Stimulated activated naive CD8-positive, alpha-beta T cell treated with anti-CD3 and anti-CD28 coated beads, Interleukin-15, Interleukin-2, amounts not matched to agents 100 U/mL and 50 U/mL, for 24 hours (primary cell): ENCODE data around the gene MISP.

Experiments used
- ATAC-seq: fragments of 150-1000 bp; cut with Tn5 transposase; one replicate; pipeline ENCODE4 v1.10.0; 2021
- DNase-seq: peaks from one replicate; pipeline ENCODE4 v3.0.0; 2021

The MISP gene

DNA sequence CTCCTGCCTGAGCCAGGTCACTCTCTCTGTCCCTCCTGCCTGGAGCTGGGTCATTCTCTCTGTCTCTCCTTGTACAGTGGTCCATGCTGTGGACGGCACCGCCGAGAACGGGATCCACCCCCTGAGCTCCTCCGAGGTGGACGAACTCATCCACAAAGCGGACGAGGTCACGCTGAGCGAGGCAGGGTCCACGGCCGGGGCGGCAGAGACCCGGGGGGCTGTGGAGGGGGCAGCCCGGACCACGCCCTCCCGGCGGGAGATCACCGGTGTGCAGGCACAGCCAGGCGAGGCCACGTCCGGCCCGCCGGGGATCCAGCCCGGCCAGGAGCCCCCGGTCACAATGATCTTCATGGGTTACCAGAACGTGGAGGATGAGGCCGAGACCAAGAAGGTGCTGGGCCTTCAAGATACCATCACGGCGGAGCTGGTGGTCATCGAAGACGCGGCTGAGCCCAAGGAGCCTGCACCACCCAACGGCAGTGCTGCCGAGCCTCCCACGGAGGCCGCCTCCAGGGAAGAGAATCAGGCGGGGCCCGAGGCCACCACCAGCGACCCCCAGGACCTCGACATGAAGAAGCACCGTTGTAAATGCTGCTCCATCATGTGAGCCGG, 4.6 kb upstream of the MISP start:
- DNase-seq = no peak
- ATAC-seq = no peak

DNA sequence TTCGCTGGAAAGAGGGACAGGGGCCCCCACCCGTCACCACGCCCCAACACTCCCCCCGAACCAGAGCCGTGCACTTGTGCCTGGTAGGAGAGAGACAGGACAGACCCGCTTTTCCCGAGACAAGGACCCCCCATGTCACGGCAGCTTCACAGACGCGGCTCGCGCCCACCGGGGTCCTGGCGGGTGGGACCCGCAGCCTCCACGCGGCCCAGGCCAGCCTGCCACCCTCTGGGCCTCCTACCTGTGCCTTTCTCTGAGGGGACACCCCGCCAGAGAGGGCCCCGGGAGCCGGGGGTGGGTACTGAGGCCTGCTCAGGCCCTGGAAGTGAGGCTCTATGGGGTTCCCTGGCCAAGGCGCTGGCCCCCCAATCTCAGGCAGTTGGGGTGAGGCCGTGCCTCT, 4.0 kb upstream of the MISP start:
- no peak for ATAC-seq
- DNase-seq = no peak

DNA sequence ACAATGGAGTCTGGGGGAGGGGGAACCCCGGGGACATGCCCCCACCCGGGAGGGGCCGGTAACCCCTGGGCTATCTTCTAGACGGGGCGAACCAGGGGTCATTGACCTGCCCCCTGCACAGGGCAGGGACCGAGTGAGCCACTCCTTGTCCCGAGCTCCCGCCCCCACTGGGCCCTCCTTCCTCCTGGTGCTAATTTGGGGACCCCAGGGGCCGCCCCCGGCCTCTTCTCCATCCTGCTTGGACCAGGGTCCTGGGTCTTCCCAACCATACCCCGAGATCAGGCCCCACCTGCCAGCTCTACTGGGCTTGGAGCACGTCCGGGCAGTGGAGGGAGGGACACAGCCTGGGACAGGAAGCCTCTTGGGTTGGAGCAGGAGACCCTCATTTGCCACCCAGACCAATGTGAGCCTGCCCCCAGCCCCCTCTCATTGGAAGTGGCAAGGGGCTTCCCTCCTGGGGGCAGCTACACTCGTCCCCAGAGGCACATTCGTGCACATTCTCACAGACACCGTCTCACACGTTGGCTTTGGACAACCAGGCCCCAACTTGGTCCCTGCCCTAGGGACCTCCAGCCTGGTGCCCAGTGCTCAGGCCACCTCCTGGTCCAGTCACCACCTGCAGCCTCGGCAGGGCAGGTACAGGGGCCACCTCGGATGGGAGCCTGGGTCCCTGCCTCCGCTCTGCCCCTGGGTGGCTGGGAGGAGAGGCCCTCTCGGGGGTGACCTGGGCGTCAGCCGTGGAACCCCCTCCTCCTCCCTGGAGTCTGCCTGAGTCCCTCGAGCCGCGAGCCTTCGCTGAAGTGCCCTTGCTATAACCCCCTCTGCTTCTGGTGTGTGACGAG, 3.3 kb upstream of the MISP start:
- ATAC-seq (no peak), DNase-seq (no peak)

GRCh38 chr19:748274-748598, 2.7 kb upstream of the MISP start:
- no peak for DNase-seq
- ATAC-seq = no peak

DNA sequence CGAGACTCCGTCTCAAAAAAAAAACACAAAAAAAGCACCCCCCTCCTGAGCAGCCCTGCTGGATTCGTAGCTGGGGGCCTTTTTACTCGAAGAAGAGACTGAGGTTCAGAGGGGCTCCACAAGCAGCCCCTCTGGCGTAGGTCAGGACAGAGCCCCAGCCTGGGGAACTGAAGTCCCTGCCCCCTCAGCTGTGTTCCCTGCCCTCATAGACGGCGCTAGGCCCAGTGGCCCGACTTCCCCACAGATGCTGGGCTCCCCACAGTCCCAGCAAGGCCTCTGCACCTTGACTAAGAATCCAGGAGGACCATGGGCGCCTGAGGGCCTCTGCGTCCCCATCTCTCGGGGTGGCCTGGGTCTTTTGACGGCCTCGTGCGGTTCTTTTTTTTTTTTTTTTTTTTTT, 1.1 kb upstream of the MISP start:
- ATAC-seq = no peak
- DNase-seq = no peak

DNA sequence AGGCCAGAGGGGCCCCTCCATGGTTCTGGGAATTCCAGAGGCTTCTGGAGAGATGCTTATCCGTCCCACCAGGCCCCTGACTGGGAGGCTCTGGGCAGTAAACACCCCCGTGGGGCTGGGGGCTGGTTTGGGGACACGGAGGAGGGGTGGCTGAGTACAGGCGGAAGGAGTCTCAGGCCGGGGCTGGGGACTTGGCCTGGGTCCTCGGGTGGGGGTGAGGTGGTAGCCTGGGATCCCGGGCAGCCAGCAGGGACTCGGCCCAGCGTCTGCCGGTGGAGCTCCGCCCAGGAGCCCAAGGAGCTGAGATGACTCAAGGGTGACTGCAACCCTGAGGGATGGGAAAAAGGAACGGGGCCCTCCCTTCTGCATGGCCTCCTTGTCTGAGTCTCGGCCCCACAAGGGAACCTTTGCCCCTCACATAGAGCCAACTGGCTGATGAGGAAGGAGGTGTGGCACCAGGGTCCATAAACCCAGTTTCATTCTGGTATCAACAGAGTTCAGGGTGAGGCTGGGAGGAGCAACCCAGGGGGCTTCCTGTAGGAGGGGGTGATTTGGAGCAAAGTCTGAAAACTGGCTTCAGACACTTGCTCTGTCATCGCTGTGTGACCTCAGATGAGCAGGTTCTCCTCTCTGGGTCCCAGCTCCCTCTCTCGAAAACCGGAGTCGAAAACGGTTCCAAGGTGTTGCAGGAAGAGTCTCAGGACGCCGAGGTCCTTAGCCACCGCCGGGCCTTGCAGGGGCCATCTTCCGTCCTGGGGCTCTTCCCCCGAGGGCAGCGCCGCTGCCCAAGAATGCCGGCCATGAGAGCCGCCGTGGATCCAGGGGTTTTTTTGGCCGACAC, 809 bp downstream of the MISP start:
- ATAC-seq (no peak), DNase-seq (no peak)

DNA sequence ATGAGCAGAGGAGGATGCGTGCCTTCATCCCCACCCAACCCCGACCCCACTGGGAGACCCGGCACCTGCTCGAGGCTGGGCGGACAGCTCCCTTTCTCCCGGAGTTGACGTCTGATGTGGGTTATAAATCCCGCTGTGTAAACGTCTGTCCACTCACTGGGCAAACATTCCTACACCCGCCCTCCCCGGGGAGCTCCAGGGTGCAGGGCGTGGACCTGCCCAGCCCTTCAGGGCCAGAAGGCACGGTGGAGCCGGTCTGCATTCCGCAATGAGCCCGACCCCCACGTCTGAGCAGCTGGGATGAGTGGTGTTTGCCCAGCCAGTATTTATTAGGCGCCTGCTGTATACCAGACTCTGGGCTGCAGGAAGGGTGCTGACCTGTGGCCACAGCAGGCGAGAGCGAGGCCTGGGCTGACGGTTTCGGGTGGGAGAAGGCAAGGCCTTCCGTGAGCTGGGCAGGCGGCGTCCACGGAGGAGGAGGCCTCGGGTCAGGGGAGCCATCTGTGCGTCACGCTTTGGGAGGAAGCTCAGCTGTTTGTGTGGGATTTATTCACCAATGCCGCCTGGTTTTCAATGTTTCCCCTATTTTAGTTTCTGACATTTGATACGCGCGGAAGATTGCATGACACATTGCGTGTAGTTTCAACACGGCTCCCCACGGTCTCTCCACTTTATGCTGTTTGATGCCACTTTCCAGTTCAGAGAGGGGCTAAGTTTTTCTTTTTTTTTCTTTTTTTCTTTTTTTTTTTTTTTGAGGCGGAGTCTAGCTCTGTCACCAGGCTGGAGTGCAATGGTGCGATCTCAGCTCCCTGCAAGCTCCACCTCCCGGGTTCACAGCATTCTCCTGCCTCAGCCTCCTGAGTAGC, 2.0 kb downstream of the MISP start:
- ATAC-seq = no peak
- DNase-seq = no peak

DNA sequence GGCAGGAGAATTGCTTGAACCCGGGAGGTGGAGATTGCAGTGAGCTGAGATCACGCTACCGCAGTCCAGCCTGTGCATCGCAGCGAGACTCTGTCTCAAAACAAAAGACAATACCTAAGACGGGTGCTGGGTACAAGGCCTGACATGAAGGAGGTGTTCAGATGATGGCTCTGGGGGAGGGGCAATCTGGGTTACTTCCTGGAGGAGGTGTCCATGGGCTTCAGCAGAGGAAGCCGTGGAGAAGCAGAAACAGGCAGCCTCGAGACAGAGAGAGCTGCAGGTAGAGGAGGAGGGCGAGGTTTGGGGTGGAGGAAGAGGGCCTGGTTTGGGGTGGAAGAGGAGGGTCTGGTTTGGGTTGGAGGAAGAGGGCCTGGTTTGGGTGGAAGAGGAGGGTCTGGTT, 3.6 kb downstream of the MISP start:
- no peak for DNase-seq
- no peak for ATAC-seq

DNA sequence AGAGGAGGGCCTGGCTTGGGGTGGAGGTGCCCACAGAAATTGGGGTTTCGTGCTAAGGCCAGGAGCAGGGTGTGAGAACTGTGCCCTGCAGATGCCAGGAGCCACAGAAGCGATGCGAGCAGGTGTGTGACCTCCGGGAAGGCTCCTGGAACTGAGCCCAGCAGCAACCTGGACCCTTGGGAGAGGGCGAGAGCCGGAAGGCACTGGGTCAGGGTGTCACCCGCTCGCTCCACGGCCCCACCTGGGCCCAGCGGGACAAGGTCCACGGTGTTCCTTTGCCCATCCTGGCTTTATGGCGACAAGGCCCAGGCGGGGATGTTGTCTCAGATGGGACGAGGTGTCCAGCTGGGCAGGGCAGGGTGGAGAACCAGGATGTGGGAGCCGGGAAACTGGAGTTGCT, 4.2 kb downstream of the MISP start:
- ATAC-seq (no peak), DNase-seq (no peak)

- peak; percentile 72 for ATAC-seq
- DNase-seq = peak; percentile 21
Observed at GRCh38 chr19:756236-756635, 5.3 kb downstream of the MISP start.

- DNase-seq = no peak
- no peak for ATAC-seq
Observed at GRCh38 chr19:756821-757688, 6.1 kb downstream of the MISP start.

DNA sequence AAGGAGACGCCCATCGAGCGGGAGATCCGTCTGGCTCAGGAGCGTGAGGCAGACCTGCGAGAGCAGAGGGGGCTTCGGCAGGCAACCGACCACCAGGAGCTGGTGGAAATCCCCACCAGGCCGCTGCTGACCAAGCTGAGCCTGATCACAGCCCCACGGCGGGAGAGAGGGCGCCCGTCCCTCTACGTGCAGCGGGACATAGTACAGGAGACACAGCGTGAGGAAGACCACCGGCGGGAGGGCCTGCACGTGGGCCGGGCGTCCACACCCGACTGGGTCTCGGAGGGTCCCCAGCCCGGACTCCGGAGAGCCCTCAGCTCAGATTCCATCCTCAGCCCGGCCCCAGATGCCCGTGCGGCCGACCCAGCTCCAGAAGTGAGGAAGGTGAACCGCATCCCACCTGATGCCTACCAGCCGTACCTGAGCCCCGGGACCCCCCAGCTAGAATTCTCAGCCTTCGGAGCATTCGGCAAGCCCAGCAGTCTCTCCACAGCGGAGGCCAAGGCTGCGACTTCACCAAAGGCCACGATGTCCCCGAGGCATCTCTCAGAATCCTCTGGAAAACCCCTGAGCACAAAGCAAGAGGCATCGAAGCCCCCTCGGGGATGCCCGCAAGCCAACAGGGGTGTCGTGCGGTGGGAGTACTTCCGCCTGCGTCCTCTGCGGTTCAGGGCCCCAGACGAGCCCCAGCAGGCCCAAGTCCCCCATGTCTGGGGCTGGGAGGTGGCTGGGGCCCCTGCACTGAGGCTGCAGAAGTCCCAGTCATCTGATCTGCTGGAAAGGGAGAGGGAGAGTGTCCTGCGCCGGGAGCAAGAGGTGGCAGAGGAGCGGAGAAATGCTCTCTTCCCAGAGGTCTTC, 7.1 kb downstream of the MISP start:
- ATAC-seq (no peak), DNase-seq (no peak)

GRCh38 chr19:763181-763580, 12.3 kb downstream of the MISP start:
- ATAC-seq (no peak), DNase-seq (no peak)

GRCh38 chr19:763869-764268, 13.0 kb downstream of the MISP start:
- ATAC-seq = no peak
- DNase-seq = no peak

GRCh38 chr19:764301-764700, 13.4 kb downstream of the MISP start:
- DNase-seq (no peak), ATAC-seq (no peak)

DNA sequence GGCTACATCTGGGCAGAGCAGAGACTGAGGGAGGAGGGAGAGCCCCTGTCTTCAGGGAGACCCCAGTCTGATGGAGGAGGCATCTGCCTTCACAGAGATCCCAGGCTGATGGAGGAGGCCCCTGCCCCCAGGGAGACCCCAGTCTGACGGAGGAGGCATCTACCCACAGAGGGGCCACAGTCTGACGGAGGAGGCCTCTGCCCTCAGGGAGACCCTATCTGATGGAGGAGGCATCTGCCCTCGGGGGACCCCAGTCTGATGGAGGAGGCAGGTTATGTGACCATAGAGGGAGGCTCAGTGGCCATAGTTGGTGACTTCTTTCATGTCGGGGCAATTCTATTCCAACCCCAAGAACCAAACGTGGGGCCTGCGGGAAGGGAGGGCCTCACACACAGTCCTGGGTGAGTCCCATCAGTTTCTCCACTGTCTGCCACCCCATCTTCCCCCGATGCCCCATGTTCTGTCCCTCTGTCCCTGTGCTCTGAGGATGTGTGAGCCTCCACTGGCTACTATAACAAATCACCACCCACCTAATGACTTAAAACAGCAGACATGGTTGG, 14.3 kb downstream of the MISP start:
- DNase-seq (no peak), ATAC-seq (no peak)

DNA sequence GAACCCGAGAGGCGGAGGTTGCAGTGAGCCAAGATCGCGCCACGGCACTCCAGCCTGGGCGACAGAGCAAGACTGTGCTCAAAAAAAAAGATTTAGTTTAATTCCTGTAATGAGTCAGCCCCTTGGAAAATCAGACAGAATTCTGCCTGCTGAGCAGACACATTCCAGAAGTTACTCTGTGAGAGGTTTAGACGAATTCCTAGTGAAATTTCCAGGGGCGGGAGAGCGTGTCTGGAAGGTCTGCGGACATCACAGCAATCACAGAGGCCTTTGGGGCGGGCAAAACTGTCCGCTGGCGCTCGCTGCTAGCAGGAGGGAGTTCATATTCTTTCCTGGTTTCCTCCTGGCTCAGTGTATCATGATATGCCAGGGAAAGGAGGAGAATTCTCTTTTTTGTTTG, 17.5 kb downstream of the MISP start:
- DNase-seq (no peak), ATAC-seq (no peak)

DNA sequence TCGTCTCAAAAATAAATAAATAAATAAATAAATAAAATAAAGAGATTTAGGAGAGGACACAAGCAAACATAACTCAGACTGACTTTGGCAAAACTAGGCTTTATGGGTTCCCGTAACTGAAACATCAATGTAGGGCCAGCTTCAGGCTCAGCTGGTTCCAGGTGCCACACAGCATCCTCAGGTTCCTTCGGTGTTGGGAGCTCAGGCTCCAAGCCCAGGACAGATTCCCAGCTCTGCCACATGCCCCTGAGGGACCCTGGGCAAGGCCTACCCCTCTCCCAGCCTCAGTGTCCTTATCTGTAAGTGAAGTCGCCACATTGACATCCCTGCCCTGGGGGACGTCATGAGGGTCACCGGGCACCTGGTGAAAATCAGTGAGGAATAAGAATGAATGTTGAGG, 18.7 kb downstream of the MISP start:
- DNase-seq (no peak), ATAC-seq (no peak)

GRCh38 chr19:771332-771785, 20.4 kb downstream of the MISP start:
- peak; percentile 57 for DNase-seq
- ATAC-seq = no peak

DNA sequence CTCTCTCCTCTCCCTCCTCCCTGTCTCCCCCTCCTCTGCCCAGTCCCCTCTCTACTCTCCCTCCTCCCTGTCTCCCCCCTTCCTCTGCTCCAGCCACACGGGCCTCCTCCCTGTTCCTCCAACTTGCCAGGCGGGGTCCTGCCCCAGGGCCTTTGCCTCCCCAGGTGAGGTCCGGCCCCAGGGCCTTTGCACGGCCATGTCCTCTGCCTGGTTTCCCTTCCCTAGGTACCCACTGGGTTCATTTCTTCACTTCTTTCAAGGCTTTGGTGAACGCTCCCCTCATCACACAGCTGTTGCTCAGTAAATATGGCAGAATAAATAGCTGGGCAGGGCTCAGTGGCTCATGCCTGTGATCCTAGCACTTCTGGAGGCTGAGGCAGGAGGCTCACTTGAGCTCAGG, 21.2 kb downstream of the MISP start:
- ATAC-seq = no peak

More for the DNA sequence above, 21.2 kb downstream of the MISP start:
- DNase-seq = no peak
